IMR-90 (cell line): ENCODE results near the gene PTPN4.

Experiments
- CEBPB ChIP-seq: IDR thresholded peaks from 2 replicates; pipeline ENCODE4 v1.6.1; 2012; ENCODE audit warnings: low read depth, low read length, improper control_type of control experiment
- CTCF ChIP-seq: conservative IDR thresholded peaks from 2 replicates; pipeline ENCODE4 v1.5.1; 2012; ENCODE audit warnings: mild to moderate bottlenecking, low read depth, low read length, improper control_type of control experiment
- NFE2L2 ChIP-seq: fragments of 150-350 bp; IDR thresholded peaks from 2 replicates; pipeline ENCODE4 v1.6.1; 2016; ENCODE audit warnings: low read depth, mild to moderate bottlenecking, low read length
- POLR2A ChIP-seq: IDR thresholded peaks from 2 replicates; pipeline ENCODE4 v1.6.1; 2012; ENCODE audit warnings: mild to moderate bottlenecking, low read depth, low read length
- RFX5 ChIP-seq: IDR thresholded peaks from 2 replicates; pipeline ENCODE4 v1.8.0; 2012; ENCODE audit warnings: low read depth, mild to moderate bottlenecking, low read length, moderate library complexity

GRCh38 chr2:119753930-119754321 is 5.8 kb upstream of the PTPN4 start:
- TF ChIP-seq CTCF (no peak), RFX5 (no peak), CEBPB (peak; percentile 58), POLR2A (no peak), NFE2L2 (no peak)
